Choroid plexus epithelial cell (primary cell): ENCODE data around the gene LPP.
A peak's percentile ranks its signal among the peaks of the same experiment; 100 is the strongest.

Source experiments
- DNase-seq: peaks from one replicate; pipeline ENCODE4 v3.0.0-alpha.2; 2010; ENCODE audit warnings: low read depth
- H3K4me3 ChIP-seq: 2 replicates; pipeline ENCODE4 v1.5.1; 2011; ENCODE audit warnings: low read depth, mild to moderate bottlenecking, control low read depth, low read length, moderate library complexity
- CTCF ChIP-seq: conservative IDR thresholded peaks from 2 replicates; pipeline ENCODE4 v1.5.1; 2011; ENCODE audit warnings: low read depth, mild to moderate bottlenecking, control low read depth, inconsistent platforms, low read length, moderate library complexity

The LPP gene

GRCh38 chr3:188473591-188474288 is 319.8 kb downstream of the LPP start:
- TF ChIP-seq CTCF: no peak
- H3K4me3 ChIP-seq: no peak overlapping the region
- DNase-seq: no peak

GRCh38 chr3:188476935-188477334 is 323.0 kb downstream of the LPP start:
- H3K4me3 ChIP-seq: no peak overlapping the region
- DNase-seq: peak; percentile 37
- no peak for TF ChIP-seq CTCF

GRCh38 chr3:188480011-188480410 is 326.1 kb downstream of the LPP start:
- H3K4me3 ChIP-seq: no peak overlapping the region
- DNase-seq: no peak
- TF ChIP-seq CTCF: no peak

GRCh38 chr3:188482929-188483328 is 329.0 kb downstream of the LPP start:
- no peak overlapping the region for H3K4me3 ChIP-seq
- DNase-seq: no peak
- no peak for TF ChIP-seq CTCF

DNA sequence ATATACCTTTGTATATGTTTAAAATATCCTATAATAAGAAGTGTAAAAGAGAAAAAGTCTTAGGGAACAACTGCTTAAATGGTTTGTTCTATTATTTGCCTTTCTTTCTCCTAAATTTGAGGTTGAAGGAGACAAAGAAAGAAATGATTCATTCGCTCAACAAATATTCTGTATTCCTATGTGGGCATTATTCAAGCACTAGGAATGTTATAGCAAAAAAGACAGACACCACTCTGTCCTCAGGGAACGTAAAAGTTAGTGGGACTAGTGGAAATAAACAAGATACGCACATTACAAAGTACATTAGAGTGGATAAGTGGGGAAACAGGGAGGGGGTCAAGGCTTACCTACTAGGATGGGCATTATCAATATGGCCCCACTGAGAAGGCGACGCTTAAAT is 332.2 kb downstream of the LPP start:
- no peak for TF ChIP-seq CTCF
- H3K4me3 ChIP-seq: no peak overlapping the region
- DNase-seq: peak; percentile 44

DNA sequence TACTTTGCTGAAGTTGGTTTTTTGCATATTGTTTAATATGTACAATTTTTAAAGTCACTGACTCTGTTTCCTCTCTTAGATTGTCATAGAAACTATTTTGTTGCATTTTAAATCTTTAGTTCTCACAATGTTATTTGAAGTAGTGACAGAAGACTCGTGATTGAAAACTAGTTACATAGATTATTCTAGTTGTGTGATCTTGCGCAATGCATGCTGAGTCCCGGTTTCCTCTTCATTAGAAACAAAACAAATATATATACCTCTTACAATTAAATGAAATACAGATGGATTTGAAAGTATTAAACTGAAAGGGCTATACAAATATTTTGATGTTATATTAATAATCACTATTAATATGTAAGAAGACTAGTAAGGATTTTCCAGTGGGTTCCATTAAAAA is 333.0 kb downstream of the LPP start:
- H3K4me3 ChIP-seq: no peak overlapping the region
- DNase-seq: peak; percentile 43
- TF ChIP-seq CTCF: no peak

DNA sequence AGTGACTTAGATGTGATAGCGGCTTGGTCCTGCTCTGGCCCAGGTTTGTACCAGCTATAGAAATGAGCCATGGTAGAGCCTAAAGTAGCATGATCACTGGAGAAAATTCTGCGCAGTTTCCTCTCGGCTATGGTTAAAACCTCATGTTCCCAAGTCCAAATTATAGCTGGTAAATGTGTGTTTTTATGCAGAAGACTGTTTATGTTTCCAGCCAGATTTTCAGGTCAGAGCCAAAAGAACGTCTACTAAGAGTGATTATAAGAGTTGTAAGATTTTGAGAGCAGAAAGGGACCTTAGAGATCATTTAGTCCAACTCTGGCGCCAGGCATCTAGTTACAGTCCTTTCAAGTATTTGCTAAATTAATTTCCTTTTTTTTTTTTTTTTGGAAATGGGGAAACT is 333.7 kb downstream of the LPP start:
- no peak for DNase-seq
- no peak overlapping the region for H3K4me3 ChIP-seq
- TF ChIP-seq CTCF: no peak
